GM23248 (cell line): Measurements from ENCODE around the gene WDR4.

ENCODE experiments used
- EZH2 ChIP-seq: fragments of 200-600 bp; sonication (generic); IDR thresholded peaks from 2 replicates; pipeline ENCODE4 v1.6.1; 2018; ENCODE audit warnings: antibody characterized with exemption, mild to moderate bottlenecking; ENCODE audit not compliant: insufficient read depth, poor library complexity, severe bottlenecking
- EZH2phosphoT487 ChIP-seq: fragments of 200-600 bp; sonication (generic); IDR thresholded peaks from 2 replicates; pipeline ENCODE4 v1.6.1; 2018; ENCODE audit warnings: antibody characterized with exemption, moderate library complexity, mild to moderate bottlenecking, low read depth; ENCODE audit not compliant: insufficient read depth

GRCh38 chr21:42906233-42906632 lies 26.9 kb upstream of the WDR4 start:
- no peak for TF ChIP-seq EZH2
- no peak for TF ChIP-seq EZH2phosphoT487
